Measurements from ENCODE around the gene SNUPN.
"Not testable (repeated sequence)": the region's sequence is repeated elsewhere in the genome, so short reads cannot be mapped to it uniquely, and the experiment has no call there.

The SNUPN gene

DNA sequence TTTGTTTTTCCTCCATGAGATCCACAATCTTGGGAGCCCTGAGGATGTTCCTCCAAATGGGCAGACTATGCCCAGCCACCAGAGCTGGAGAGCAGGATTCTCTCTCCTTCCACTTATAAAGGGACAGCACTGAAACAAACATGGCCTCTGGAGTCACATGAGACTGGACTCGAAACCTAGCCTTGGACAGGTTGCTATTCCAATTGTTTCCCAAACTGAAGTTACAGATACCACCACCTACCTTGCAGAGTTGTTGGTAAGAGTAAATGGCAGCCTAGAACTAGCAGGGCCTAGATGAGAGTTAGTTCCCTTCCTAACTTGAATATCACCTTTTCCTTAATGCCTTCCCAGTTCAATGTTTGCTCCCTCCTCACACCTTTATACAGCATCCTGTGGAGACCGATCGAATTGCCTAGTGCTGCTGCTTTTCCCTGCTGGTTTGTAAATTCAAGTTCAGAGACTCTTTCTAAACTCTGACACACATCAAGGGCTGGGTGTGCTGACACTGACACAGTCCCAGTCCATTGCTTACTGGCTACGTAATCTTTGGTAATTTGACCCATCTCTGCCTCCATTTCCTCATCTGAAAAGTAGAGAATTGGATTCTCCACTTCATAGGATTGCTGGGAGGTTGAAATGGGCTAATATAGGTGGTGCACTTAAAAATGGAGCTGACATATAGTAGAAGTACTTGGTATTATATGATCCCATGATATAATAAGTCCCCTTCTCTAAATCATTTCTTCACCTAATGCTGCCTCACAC lies 11.9 kb upstream of the SNUPN start:
- no peak for DNase-seq (ENCODE audit: low read depth)

DNA sequence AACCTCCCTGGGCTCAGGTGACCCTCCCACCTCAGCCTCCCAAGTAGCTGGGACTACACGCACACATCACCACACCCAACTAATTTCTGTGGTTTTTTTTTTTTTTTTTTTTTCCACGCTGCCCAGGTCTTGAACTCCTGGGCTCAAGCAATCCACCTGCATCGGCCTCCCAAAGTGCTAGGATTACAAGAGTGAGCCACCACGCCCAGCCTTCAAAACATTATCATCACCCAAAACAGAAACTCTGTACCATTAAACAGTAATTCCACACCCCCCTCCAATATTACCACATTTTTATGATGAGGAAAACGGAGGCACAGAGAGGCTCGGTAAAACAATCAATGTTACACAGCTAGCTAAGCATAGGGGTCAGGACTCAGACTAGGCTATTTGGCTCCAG lies 10.5 kb upstream of the SNUPN start:
- no peak for DNase-seq (ENCODE audit: low read depth)

DNA sequence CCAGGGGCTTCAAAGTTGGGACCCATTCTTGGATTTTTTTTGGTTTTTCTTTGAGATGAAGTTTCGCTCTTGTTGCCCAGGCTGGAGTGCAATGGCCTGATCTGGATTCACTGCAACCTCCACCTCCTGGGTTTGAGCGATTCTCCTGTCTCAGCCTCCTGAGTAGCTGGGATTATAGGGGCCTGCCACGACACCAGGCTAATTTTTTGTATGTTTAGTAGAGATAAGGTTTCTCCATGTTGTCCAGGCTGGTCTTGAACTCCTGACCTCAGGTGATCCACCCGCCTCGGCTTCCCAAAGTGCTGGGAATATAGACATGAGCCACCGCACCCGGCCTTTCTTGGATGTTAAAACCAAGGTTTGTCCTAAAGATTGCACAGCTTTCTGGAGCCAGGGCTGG lies 8.4 kb upstream of the SNUPN start:
- not testable (repeated sequence) for DNase-seq (ENCODE audit: low read depth)

DNA sequence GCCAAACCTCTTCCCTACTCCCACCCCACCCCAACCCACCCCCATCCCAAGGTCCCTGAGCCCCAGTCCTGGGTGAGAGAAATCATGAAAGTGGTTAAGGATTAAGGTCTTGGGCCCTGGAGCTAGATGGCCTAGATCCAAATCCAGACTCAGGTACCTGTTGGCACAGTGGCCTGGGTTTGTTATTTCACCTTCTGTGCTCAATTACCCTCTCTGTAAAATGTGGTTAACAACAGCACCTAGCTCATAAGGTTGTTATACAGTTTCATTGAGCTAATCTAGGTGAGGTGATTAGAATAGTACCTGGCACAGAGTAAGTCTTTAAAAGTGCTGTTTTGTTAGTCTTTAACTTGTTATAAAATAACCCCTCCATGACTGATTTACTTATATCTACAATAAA lies 6.4 kb upstream of the SNUPN start:
- no peak for DNase-seq (ENCODE audit: low read depth)

DNA sequence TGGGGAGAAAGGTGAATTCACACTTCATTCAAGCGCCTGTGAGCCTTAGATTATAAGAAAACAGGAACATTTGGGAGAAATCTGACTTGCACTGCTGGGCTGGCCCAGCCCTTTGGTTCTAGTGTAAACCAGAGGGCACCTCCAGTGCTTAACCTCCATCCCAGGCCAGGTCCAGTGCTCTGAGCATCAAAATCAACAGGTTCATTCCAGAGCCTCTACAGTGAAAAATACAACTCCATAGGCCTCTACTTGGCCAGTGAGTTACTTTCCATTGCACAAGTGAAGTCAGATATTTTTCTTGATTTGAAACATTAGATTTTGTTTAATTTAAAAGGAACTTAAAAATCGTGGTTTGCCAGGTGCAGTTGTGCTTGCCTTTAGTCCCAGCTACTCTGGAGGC lies 3.0 kb downstream of the SNUPN start:
- no peak for DNase-seq (ENCODE audit: low read depth)

DNA sequence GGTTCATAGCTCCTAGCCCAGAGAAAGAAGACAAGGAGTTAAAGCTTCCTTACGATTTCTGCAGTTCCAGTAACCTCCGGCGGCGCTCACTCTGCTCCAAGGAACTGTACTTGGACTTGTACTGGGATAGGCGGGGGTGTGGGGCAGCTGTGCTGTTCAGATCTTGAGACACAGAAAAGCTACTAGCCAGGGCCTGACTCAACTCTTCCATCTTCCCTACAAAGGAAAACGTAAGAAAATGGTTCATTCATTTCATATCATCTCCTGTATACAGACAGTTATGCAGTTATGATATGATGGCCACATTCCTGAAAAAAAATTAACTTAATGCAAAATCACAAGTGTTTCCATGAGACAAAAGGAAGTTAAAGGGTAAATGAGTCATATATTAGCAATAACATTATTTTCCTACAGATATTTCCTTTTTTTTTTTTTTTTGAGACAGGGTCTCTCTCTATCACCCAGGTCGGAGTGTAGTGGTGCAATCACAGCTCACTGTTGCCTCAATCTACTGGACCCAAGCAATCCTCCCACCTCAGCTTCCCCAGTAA lies 4.6 kb downstream of the SNUPN start:
- DNase-seq (ENCODE audit: low read depth), result no peak

DNA sequence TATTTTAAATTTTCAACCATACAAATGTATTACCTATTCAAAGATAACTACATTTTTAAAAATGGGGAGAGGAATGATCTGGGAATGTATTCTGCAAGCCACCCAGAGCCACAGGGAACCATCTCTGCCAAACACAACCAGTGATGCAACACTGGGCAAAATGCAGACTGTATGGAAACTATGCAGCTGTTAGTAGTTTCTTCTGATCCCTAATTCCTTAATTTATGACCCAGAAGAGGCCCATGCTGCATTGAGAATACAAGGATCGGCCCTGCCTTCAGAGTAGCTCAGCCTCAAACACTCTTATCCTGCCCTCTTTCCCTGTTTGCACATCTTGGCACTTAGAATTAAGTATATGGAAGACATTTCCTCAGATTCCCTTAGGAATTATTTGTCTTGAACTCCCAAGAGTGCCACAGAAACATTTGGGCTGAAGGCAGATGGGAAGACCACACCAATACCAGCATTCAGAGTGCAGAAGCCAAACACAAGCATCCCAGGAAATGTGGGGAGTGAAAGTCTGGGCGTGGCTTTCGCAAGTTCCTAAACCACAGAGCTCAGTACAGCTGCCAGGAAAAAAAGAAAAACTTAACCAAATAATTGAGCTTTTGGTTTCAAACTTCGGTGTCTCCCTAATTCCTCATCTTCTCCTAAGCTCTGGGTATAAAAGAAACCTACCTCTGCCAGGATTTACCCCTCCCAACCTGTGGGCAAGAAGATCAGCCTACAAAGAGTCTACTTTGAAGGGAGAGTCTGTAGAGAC lies 5.3 kb downstream of the SNUPN start:
- no peak for DNase-seq (ENCODE audit: low read depth)

DNA sequence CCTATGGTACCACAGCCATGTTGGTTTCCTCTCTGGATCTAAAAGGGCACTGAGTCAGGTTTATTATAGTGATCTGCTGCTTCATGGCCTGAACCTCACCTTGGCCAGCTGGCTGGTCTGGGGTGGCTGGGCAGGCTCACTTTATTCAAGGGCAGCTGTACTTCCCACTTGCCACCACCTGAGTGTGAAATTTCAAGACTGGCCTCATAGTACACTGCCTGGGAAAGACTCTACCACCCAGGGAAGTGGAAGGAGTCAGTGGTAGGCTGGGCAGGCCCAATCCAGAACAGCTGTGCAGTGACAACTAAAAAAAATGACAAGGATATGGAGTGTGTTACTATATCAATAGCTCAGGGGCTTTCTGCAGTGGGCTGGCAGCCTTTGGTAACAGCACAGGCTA lies 8.8 kb downstream of the SNUPN start:
- DNase-seq (ENCODE audit: low read depth), result no peak

DNA sequence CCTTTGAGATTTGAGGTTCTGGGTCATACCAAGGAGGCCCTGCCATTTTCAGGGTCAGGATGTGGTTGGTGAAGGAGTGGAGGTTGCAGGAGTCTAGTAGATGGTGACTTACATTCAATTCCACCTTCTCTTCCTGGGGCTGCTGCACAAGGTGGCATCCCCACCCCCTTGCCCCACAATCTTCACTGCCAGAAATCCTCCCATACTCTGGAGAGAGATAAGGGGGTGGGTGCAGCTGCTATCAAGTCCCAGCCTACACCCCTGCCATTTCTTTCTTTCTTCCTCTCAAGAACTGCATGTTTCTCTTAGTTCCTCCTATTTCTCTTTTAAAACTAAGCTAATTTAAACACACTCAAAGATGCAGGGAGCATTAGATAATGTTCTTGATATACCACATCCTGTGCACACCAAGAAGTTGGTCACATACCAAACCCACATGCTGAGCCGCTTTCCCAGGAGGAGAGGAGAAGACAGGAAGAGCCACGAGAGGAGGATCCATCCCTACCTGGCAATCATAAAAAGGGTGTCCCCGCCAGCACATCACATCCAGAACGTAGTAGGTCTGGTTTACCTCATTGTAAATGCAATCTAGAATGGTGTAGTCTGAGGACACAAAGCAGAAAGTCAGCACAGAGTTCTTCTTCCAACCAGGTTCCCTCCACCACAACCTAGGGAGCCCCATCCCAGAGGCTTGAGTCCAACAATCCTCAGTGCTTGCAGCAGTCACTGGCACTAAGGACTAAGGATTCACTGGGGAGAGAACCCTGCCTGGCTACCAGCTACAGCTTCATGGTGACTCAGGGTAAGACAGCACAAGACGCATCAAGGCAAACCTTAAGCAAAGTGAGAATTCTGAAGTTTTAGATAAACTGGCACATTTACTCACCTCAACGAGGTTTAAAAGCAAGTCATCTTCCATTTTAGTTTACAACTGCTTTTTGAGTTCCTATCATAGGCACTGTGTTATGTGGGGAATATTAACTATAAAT lies 18.5 kb downstream of the SNUPN start:
- no peak for DNase-seq (ENCODE audit: low read depth)

DNA sequence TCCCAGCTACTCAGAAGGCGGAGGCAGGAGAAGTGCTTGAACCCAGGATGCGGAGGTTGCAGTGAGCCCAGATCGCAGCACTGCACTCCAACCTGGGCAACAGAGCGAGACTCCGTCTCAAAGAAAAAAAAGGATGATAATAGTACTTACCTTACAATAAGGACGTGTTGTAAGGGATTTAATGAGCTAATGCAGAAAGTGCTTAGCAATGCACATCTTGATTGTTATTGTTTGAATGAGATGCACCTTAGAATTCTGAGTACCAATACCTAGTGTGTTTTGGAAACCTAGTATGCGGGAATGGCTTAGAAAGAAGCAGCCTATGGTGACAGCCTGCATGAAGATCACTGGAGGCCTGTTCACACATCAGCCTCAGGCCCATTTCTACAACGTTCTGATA lies 19.5 kb downstream of the SNUPN start:
- DNase-seq (ENCODE audit: low read depth), result no peak

DNA sequence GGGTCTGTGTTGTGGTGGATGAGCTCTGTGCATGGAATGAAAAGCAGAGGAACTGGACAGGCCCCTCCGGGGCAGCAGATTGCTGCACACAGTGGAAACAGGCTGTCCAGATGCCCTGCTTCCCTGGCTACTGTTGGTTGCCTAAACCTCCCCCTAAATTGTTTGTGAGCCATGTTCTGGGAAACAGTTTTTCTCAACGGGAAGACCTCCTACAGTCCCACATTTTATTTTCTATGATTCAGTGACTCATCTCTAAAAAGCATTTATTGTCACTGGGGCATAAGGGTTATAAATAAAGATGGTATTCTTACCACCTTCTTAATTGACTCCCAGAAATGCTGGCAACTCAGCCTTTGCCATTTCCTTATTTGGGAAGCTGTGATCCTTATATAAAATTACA lies 26.1 kb downstream of the SNUPN start:
- no peak for DNase-seq (ENCODE audit: low read depth)

DNA sequence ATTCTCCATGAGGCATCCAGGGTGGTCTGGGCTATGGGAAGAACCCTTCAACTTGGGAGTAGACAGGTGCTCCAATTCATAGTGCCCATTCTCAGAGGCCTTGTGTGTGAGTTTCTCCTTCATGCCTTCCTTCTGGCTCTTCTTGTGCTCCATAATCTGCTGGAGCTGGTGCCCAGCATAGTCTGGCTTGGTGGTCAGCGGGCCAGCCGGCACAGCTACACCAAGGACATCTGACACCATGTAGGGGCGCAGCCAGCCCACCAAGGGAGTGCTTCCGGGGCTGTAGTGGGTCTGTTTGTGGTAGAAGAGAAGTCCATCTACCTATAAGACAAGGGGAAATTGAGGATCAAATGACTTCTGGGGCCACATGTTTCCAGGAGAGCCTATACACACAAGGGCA lies 27.2 kb downstream of the SNUPN start:
- no peak for DNase-seq (ENCODE audit: low read depth)

DNA sequence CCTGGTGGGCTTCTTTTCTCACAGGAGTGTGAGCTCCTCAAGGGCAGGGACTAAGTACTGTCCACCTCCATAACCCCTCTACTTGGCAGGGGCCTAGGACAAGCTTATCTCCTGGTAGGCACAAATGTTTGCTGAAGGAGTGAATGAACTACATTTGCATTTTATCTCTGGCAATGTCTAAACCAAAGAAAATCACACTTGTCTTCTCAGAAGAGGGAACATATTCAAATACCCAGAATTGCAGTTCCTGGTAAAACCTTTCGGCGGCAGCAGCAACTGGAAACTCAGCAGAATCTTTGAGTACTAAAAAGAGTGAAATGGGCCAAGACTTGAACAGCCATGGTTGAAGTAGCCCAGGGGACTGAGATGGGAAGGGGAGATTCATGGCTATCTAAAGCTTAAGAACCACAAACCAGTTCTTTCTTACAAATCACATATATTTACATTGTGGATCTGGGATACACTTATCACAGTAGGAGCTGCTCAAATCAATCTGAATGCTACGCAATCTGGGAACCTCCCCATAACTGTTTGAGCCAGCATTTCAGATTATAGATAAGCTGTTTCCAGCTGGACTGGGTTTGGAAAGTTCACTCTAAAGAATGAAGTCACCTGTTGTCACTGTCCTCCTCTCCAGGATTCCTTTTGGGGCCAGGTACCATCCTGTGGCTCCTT lies 27.7 kb downstream of the SNUPN start:
- no peak for DNase-seq (ENCODE audit: low read depth)

DNA sequence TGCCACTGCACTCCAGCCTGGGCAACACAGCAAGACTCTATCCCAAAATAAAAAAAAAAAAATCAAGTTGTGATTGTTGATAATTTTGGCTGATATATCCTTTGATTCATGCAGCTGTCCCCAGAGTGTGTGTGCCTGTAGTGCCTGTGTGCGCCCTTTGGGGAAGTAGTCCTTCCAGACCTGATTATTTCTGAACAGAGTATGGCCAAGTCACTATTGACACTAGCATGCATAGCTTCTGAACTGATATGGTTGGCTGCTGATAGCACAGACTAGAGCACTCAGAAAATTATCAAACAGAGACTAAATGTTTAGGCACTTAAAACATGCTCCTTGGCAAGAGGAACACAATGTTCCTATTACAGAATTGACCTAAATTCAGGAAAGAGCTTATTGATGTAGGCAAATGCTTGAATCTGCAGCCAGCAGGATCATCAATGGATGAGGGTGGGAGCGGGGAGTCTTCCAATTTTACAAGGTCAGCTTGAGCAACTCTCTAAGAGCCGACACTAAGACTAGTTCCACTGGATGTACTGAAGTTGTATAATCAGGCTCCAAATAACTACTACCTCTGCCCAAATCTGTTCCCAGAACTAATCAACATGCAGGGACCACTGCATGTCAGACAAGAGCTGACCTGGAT lies 28.7 kb downstream of the SNUPN start:
- no peak for DNase-seq (ENCODE audit: low read depth)

DNA sequence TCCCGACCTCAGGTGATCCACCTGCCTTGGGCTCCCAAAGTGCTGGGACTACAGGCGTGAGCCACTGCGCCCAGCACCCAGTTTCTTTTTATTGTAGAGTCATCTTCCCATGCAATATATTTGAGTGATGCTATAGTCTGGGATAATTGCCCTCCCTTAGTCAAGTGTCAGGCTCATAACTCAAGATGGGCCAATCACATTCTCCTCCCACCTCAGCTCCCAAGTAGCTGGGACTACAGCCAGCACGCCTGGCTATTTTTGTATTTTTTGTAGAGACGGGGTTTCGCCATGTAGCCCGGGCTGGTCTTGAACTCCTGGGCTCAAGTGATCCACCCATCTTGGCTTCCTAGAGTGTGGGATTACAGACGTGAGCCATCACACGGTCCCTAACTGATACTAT lies 31.2 kb downstream of the SNUPN start:
- no peak for DNase-seq (ENCODE audit: low read depth)

DNA sequence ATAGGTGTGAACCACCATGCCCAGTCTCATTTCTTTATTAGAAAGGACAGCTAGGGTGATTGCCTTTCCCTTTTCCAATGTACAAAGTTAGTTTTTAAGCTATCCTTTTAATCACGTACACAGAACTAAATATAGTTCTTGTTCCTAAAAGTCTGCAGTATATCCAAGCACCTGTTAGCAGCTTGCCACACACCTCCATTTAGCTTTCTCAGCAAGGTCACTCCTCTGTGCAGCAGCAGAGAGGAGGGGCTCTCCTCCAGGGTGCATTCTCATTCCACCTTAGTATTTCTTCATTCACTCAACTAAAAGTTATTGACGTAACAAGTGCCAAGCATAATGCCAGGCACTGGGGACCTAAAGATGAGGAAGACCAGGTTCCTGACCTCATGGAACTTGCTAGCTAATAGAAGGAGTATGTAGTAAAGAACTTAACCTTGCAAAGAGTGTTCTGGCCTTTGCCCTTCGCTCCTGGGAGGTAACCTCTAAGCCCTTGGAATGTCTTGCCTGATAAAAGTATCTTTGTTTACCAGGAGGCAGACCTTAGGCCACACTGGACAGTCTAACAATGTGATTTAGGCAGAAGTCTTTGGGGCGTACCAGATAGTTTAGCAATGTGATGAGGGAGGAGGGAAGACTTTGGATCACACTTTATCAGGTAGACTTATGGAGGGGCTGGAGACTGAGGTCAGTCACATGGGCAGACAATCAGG lies 33.7 kb downstream of the SNUPN start:
- no peak for DNase-seq (ENCODE audit: low read depth)

DNA sequence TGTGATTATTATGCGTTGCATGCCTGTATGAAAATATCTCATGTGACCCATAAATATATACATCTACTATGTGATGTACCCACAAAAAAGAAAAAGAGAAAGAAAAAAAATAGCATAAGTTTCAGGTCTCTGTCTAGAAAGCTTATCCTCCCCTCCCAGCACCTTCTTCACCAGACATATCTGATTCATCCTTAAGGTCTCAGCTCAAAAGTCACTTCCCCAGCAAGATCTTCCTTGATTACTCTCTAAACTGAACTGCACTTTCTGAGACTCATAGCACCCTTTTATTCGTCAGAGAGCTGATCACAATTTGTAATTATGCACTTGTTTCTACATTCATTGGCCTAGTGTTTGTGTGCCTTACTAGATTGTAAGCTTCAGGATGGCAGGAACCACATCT lies 35.3 kb downstream of the SNUPN start:
- no peak for DNase-seq (ENCODE audit: low read depth)

DNA sequence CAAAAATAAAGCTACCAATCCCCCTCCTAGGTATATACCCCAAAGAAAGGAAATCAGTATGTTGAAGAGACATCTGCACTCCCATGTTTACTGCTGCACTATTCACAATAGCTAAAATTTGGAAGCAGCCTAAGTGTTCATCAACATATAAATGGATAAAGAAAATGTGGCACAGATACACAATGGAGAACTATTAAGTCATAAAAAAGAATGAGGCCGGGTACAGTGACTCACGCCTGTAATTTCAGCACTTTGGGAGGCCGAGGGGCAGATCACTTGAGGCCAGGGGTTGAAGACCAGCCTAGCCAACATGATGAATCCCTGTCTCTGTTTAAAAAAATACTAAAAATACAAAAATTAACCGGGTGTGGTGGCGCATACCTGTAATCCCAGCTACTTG lies 36.5 kb downstream of the SNUPN start:
- DNase-seq (ENCODE audit: low read depth), result no peak

DNA sequence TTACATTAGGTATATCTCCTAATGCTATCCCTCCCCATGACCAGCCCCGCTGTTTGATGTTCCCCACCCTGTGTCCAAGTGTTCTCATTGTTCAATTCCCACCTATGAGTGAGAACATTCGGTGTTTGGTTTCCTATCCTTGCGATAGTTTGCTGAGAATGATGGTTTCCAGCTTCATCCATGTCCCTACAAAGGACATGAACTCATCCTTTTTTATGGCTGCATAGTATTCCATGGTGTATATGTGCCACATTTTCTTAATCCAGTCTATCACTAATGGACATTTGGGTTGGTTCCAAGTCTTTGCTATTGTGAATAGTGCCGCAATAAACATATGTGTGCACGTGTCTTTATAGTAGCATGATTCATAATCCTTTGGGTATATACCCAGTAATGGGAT lies 39.1 kb downstream of the SNUPN start:
- DNase-seq (ENCODE audit: low read depth), result not testable (repeated sequence)

DNA sequence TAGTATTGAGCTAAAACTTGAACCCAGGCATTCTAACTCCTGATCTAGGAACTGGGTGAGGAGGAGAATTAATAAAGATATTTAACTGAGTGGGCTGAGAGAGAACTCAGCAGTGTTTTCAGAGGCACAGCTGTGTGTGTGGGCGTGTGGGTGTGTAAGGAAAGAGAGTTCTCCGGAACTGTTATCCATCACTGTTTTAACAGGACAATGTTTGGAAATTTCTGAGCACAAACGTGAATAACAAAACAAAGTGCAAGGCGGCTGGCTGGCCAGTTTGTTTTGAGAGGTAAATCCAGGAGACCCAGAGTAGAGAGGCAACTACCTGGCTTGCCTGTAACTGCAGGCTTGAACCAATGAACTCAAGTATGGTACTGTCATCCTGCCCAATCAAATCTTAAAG lies 41.4 kb downstream of the SNUPN start:
- no peak for DNase-seq (ENCODE audit: low read depth)

DNA sequence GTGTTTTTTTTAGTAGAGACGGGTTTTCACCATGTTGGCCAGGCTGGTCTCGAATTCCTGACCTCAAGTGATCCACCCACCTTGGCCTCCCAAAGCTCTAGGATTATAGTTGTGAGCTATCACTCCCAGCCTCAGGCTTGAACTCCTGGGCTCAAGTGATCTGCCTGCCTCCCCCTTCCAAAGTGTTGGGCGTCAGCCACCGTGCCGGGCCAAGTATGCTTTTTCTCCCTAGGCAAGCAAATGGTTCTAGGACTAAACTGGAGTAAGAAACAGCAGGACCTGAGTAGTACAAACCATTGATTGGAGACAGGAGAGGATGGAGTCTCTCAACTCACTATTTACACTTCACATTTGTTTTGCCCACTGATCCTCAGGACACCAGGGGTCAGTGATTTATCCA lies 41.8 kb downstream of the SNUPN start:
- no peak for DNase-seq (ENCODE audit: low read depth)
